Esophagus muscularis mucosa (tissue), 4 donors: Measurements from ENCODE around the gene RAB3D.

Experiments
- CTCF ChIP-seq, 3 experiments: fragments of 200-600 bp in 2 of 3; fragments of 450-650 bp in 1 of 3; sonication (generic) in 2 of 3; IDR thresholded peaks; one replicate each; pipeline ENCODE4 v1.5.1; 2017 to 2019; ENCODE audit warnings: antibody characterized with exemption in 3 of 3, mild to moderate bottlenecking in 2 of 3, moderate library complexity in 1 of 3
- EP300 ChIP-seq: sonication (generic); formaldehyde crosslinking; IDR thresholded peaks from one replicate; pipeline ENCODE4 v1.6.1; 2017; ENCODE audit warnings: antibody characterized with exemption
- POLR2A ChIP-seq: fragments of 450-650 bp; IDR thresholded peaks from one replicate; pipeline ENCODE4 v1.6.1; 2017; ENCODE audit warnings: antibody characterized with exemption, moderate library complexity, mild to moderate bottlenecking, low read depth
- POLR2AphosphoS5 ChIP-seq, 2 donors: sonication (generic); formaldehyde crosslinking; IDR thresholded peaks; one replicate each; pipeline ENCODE4 v1.6.1; 2017; ENCODE audit warnings: antibody characterized with exemption in 2 of 2

GRCh38 chr19:11380653-11381537, 41.4 kb upstream of the RAB3D start:
- TF ChIP-seq CTCF (IDR thresholded peaks at IDR 0.05) (peak; percentile 60 to 79 (median 78)), POLR2AphosphoS5 (IDR thresholded peaks at IDR 0.05) (peak; percentile 90 to 96), POLR2A (peak; percentile 39), EP300 (no peak)
